HepG2 (cell line): ENCODE measurements around the gene ATAD3C. TPM values are rescaled to one million over a fixed set of nuclear protein-coding genes. Genes with fewer than 3 reads are reported as not detected.

ENCODE experiments used
- ASH2L ChIP-seq: fragments of 300-600, 200-600 bp; sonication (generic); IDR thresholded peaks from 2 replicates; pipeline ENCODE4 v1.7.0; 2017; ENCODE audit warnings: low read depth, mild to moderate bottlenecking, moderate library complexity, mixed read lengths, low read length; ENCODE audit not compliant: insufficient read length
- CENPBD1 ChIP-seq: sonication (generic); formaldehyde crosslinking; IDR thresholded peaks from 2 replicates; pipeline ENCODE4 v1.8.0; 2022; ENCODE audit warnings: missing genetic modification reagents, low read depth, mild to moderate bottlenecking, borderline replicate concordance
- KDM4B ChIP-seq: sonication (generic); formaldehyde crosslinking; IDR thresholded peaks from 2 replicates; pipeline ENCODE4 v1.4.0; 2020; ENCODE audit warnings: missing genetic modification reagents
- MAF1 ChIP-seq: sonication (generic); formaldehyde crosslinking; IDR thresholded peaks from 2 replicates; pipeline ENCODE4 v1.5.0; 2020; ENCODE audit warnings: missing genetic modification reagents, borderline replicate concordance
- NFKB2 ChIP-seq: sonication (generic); formaldehyde crosslinking; IDR thresholded peaks from 2 replicates; pipeline ENCODE4 v1.4.0; 2020; ENCODE audit warnings: missing genetic modification reagents, borderline replicate concordance
- RXRA ChIP-seq: sonication (generic); formaldehyde crosslinking; IDR thresholded peaks from 2 replicates; pipeline ENCODE4 v1.5.1; 2020; ENCODE audit warnings: missing genetic modification reagents
- STAT6 ChIP-seq: sonication (generic); formaldehyde crosslinking; IDR thresholded peaks from 2 replicates; pipeline ENCODE4 v1.4.0; 2020; ENCODE audit warnings: missing genetic modification reagents, mild to moderate bottlenecking, borderline replicate concordance
- ZBTB25 ChIP-seq: IDR thresholded peaks from 2 replicates; pipeline ENCODE4 v1.6.1; 2018; ENCODE audit warnings: missing genetic modification reagents
- ZC3H13 ChIP-seq: sonication (generic); formaldehyde crosslinking; IDR thresholded peaks from 2 replicates; pipeline ENCODE4 v1.8.1; 2023; ENCODE audit warnings: mild to moderate bottlenecking, missing genetic modification reagents, moderate library complexity
- ZNF660 ChIP-seq: sonication (generic); formaldehyde crosslinking; IDR thresholded peaks from 2 replicates; pipeline ENCODE4 v1.5.1; 2020; ENCODE audit warnings: mild to moderate bottlenecking, low read depth, missing genetic modification reagents, borderline replicate concordance
- ZNF709 ChIP-seq: sonication (generic); formaldehyde crosslinking; IDR thresholded peaks from 2 replicates; pipeline ENCODE4 v1.5.0; 2020; ENCODE audit warnings: mild to moderate bottlenecking, missing genetic modification reagents
- polyA plus RNA-seq, 8 experiments: library from polyadenylated mRNA; depleted of rRNA in 3 of 8; stranded (reverse) in 7 of 8; unstranded in 1 of 8; fragments of >200 nt; fragmentation: Illumina TruSeq in 4 of 8; extraction: Trizol in 4 of 8; gene quantifications; 2 replicates each; pipeline versions ENCODE4 v1.2.1 to v1.2.3, GENCODE V29; 2011 to 2016; ENCODE audit warnings: low read depth in 4 of 8, missing spikeins in 1 of 8, mixed read lengths in 1 of 8; ENCODE audit not compliant: insufficient read depth in 1 of 8
- total RNA-seq, 5 experiments: library from RNA; depleted of rRNA; stranded (reverse); fragments of >200 nt; fragmentation: Illumina TruSeq; extraction: Trizol; gene quantifications; 2 replicates each; pipeline ENCODE4 v1.2.3, GENCODE V29; 2016; ENCODE audit warnings: low read depth in 1 of 5
- TF ChIP-seq, protein P1 (sequence below): sonication (generic); formaldehyde crosslinking; IDR thresholded peaks from 2 replicates; pipeline ENCODE4 v1.4.0; 2020; ENCODE audit warnings: mild to moderate bottlenecking, missing genetic modification reagents
- TF ChIP-seq, protein P2 (sequence below): sonication (generic); IDR thresholded peaks from 2 replicates; pipeline ENCODE4 v1.6.1; 2016; ENCODE audit warnings: low read depth, borderline replicate concordance
- TF ChIP-seq, protein P3 (sequence below): sonication (generic); formaldehyde crosslinking; IDR thresholded peaks from one replicate; pipeline ENCODE4 v1.5.1; 2020; ENCODE audit warnings: mild to moderate bottlenecking, missing genetic modification reagents; ENCODE audit errors: not compliant biosample characterization

Gene ATAD3C
- total and polyA plus RNA-seq, 2 of the 13 experiments (the other 11 are each of a cell fraction or from before 2014, with no cell fraction given) = 2.4 to 3.2 TPM

GRCh38 chr1:1471389-1472052, 22.0 kb downstream of the ATAD3C start, which contains the start of gene ATAD3B (continued):
- TF ChIP-seq, protein P1, sequence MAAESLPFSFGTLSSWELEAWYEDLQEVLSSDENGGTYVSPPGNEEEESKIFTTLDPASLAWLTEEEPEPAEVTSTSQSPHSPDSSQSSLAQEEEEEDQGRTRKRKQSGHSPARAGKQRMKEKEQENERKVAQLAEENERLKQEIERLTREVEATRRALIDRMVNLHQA (CRISPR knock-in tag) = no peak
- TF ChIP-seq RXRA (CRISPR knock-in tag) (peak; percentile 63; the same call in 1 of the 2 replicates), ZNF709 (CRISPR knock-in tag) (no peak), ASH2L (peak; percentile 62), ZNF660 (CRISPR knock-in tag) (0 out of 2 replicates have a peak, but pooled peaks have one; percentile 30), CENPBD1 (CRISPR knock-in tag) (no peak), STAT6 (CRISPR knock-in tag) (no peak), ZC3H13 (peak; percentile 74; the same call in 1 of the 2 replicates), NFKB2 (0 out of 2 replicates have a peak, but pooled peaks have one; percentile 35), KDM4B (CRISPR knock-in tag) (peak; percentile 47; the same call in 1 of the 2 replicates), MAF1 (CRISPR knock-in tag) (no peak; the same call in 1 of the 2 replicates), ZBTB25 (CRISPR knock-in tag) (peak; percentile 100)
- TF ChIP-seq, protein P2, sequence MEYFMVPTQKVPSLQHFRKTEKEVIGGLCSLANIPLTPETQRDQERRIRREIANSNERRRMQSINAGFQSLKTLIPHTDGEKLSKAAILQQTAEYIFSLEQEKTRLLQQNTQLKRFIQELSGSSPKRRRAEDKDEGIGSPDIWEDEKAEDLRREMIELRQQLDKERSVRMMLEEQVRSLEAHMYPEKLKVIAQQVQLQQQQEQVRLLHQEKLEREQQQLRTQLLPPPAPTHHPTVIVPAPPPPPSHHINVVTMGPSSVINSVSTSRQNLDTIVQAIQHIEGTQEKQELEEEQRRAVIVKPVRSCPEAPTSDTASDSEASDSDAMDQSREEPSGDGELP = no peak
- TF ChIP-seq, protein P3, sequence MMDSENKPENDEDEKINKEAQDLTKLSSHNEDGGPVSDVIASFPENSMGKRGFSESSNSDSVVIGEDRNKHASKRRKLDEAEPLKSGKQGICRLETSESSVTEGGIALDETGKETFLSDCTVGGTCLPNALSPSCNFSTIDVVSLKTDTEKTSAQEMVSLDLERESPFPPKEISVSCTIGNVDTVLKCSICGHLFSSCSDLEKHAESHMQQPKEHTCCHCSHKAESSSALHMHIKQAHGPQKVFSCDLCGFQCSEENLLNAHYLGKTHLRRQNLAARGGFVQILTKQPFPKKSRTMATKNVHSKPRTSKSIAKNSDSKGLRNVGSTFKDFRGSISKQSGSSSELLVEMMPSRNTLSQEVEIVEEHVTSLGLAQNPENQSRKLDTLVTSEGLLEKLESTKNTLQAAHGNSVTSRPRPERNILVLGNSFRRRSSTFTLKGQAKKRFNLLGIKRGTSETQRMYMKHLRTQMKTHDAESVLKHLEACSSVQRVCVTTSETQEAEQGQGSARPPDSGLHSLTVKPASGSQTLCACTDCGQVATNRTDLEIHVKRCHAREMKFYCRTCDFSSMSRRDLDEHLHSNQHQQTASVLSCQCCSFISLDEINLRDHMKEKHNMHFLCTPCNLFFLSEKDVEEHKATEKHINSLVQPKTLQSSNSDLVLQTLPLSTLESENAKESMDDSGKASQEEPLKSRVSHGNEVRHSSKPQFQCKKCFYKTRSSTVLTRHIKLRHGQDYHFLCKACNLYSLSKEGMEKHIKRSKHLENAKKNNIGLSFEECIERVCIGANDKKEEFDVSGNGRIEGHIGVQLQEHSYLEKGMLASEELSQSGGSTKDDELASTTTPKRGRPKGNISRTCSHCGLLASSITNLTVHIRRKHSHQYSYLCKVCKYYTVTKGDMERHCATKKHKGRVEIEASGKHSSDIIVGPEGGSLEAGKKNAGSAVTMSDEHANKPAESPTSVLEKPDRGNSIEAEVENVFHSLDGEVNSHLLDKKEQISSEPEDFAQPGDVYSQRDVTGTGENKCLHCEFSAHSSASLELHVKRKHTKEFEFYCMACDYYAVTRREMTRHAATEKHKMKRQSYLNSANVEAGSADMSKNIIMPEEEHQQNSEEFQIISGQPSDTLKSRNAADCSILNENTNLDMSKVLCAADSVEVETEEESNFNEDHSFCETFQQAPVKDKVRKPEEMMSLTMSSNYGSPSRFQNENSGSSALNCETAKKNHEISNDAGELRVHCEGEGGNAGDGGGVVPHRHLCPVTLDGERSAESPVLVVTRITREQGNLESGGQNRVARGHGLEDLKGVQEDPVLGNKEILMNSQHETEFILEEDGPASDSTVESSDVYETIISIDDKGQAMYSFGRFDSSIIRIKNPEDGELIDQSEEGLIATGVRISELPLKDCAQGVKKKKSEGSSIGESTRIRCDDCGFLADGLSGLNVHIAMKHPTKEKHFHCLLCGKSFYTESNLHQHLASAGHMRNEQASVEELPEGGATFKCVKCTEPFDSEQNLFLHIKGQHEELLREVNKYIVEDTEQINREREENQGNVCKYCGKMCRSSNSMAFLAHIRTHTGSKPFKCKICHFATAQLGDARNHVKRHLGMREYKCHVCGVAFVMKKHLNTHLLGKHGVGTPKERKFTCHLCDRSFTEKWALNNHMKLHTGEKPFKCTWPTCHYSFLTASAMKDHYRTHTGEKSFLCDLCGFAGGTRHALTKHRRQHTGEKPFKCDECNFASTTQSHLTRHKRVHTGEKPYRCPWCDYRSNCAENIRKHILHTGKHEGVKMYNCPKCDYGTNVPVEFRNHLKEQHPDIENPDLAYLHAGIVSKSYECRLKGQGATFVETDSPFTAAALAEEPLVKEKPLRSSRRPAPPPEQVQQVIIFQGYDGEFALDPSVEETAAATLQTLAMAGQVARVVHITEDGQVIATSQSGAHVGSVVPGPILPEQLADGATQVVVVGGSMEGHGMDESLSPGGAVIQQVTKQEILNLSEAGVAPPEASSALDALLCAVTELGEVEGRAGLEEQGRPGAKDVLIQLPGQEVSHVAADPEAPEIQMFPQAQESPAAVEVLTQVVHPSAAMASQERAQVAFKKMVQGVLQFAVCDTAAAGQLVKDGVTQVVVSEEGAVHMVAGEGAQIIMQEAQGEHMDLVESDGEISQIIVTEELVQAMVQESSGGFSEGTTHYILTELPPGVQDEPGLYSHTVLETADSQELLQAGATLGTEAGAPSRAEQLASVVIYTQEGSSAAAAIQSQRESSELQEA (CRISPR knock-in tag) = no peak
